Effector memory CD4-positive, alpha-beta T cell (primary cell): Measurements from ENCODE around the gene ELOVL6.
"Not testable (repeated sequence)": the region's sequence is repeated elsewhere in the genome, so short reads cannot be mapped to it uniquely, and the experiment has no call there.

Experiments used
- DNase-seq, 3 donors: peaks; one replicate each; pipeline ENCODE4 v3.0.0-alpha.2; 2020
- H3K27ac ChIP-seq: 2 replicates; pipeline ENCODE4 v1.7.0; 2013; ENCODE audit warnings: mild to moderate bottlenecking, low read length, moderate library complexity; ENCODE audit not compliant: insufficient read depth, poor library complexity, severe bottlenecking
- H3K27me3 ChIP-seq: replicated peaks from 2 replicates; pipeline ENCODE4 v1.7.0; 2013; ENCODE audit warnings: mild to moderate bottlenecking, low read length; ENCODE audit not compliant: insufficient read depth, control insufficient read depth, poor library complexity, severe bottlenecking
- H3K36me3 ChIP-seq: 2 replicates; pipeline ENCODE4 v1.7.0; 2013; ENCODE audit warnings: mild to moderate bottlenecking, low read length, moderate library complexity; ENCODE audit not compliant: control insufficient read depth, insufficient read depth
- H3K4me1 ChIP-seq: 2 replicates; pipeline ENCODE4 v1.7.0; 2013; ENCODE audit warnings: low read length, mild to moderate bottlenecking; ENCODE audit not compliant: control insufficient read depth, insufficient read depth, poor library complexity, severe bottlenecking
- H3K4me3 ChIP-seq: 2 replicates; pipeline ENCODE4 v1.7.0; 2013; ENCODE audit warnings: low read length, low read depth, mild to moderate bottlenecking; ENCODE audit not compliant: insufficient read depth, poor library complexity, severe bottlenecking
- H3K9me3 ChIP-seq: 2 replicates; pipeline ENCODE4 v1.7.0; 2013; ENCODE audit warnings: mild to moderate bottlenecking, low read length, moderate library complexity; ENCODE audit not compliant: control insufficient read depth

ELOVL6 gene

DNA sequence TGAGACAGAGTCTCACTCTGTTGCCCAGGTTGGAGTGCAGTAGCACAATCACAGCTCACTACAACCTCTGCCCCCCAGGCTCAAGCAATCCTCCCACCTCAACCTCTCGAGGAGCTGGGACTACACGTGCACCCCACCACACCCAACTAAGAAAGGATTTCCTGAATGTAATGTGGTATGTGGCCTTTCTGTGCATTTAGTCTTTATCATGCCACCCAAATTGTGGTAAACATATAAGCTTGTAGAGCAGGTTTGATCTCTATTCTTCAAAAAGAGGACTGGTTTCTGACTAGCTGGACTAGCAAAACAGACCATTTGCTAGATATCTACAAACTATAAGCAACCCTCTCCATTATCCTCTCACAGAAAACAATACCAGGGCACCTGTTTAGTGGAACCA lies 33.6 kb downstream of the ELOVL6 start:
- DNase-seq, result no peak
- no peaks in the 10 kb centered on the region for H3K27me3 ChIP-seq
- no peak overlapping the region for H3K4me3 ChIP-seq
- no peaks in the 10 kb centered on the region for H3K9me3 ChIP-seq
- H3K4me1 ChIP-seq, result peaks cover 19% of the 10 kb centered on the region
- peak overlapping the region; percentile 28 for H3K27ac ChIP-seq
- no peaks in the 10 kb centered on the region for H3K36me3 ChIP-seq

DNA sequence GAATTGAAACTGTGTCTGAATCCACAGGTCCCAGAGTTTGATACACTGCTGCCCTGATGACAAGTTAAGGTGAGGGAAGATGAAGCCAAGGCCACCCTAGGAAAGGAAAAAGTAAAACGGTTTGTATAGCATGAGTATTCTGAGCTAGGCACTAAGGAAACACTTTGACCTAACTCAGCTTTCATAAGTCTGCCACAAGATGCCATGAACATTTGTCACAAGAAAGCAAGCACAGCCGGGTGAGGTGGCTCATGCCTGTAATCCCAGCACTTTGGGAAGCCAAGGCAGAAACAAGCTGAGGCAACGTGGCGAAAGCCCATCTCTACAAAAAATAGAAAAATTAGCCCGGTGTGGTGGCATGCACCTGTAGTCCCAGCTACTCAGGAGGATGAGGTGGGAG lies 34.2 kb downstream of the ELOVL6 start:
- no peak overlapping the region for H3K27ac ChIP-seq
- no peaks in the 10 kb centered on the region for H3K36me3 ChIP-seq
- no peak for DNase-seq
- H3K4me1 ChIP-seq, result peaks cover 19% of the 10 kb centered on the region
- no peaks in the 10 kb centered on the region for H3K9me3 ChIP-seq
- no peaks in the 10 kb centered on the region for H3K27me3 ChIP-seq
- no peak overlapping the region for H3K4me3 ChIP-seq

DNA sequence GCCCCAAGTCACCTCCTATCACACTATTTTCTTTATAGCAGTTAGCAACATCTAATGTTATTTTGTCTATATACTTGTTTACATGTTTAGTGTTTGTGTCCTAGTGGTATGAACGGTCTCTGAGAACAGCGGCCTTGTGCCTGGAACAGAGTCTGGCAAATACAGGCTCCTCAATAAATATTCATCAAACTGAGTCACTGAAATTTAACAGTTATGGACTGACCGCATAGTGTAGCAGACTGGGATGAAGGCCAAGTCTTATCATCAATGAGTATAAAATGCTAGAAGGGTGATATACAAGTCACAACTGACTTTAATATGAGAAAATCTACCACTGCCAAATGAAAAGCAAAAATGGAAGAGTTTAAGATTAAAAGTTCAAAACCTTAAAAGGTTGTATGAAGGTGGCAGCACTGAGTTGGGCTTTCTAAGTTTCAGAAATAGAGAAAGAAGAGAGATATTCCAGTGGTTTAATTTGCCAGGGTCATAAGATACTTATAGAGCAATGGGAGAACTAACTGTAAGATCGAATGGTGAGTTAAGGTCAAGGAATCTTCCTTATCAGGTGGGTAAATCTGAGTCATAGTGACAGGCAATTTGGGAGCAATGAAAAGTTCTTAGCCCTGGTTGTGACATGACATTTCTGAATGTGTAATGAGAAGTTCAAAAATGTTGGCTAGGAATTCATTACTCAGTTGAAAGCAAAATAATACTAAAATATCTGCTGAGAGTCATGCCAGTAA lies 34.9 kb downstream of the ELOVL6 start:
- no peaks in the 10 kb centered on the region for H3K27me3 ChIP-seq
- no peak overlapping the region for H3K4me3 ChIP-seq
- no peaks in the 10 kb centered on the region for H3K9me3 ChIP-seq
- DNase-seq, result no peak
- H3K36me3 ChIP-seq, result no peaks in the 10 kb centered on the region
- peaks cover 19% of the 10 kb centered on the region for H3K4me1 ChIP-seq
- no peak overlapping the region for H3K27ac ChIP-seq

DNA sequence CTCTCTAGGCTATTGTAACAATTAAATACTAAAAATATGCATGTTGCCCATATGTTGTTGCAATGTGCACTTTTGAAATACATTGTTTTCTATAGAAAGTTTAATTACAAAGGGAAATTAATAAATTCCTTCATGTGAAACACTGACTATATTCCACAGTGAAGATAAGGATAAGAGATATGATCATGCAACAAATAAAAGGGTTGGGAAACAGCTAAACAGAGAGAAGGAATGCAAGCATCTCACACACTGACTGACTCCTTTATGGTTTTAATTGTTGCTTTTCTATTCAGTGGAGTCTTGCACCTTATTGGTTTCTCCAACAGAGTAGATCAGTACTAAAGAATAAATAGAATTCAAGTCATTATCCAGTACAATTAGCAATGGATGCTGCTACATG lies 37.8 kb downstream of the ELOVL6 start:
- Histone ChIP-seq H3K4me3 (no peak overlapping the region), H3K27ac (no peak overlapping the region), H3K9me3 (no peaks in the 10 kb centered on the region), H3K36me3 (no peaks in the 10 kb centered on the region), H3K4me1 (peaks cover 10% of the 10 kb centered on the region), H3K27me3 (no peaks in the 10 kb centered on the region)
- no peak for DNase-seq

DNA sequence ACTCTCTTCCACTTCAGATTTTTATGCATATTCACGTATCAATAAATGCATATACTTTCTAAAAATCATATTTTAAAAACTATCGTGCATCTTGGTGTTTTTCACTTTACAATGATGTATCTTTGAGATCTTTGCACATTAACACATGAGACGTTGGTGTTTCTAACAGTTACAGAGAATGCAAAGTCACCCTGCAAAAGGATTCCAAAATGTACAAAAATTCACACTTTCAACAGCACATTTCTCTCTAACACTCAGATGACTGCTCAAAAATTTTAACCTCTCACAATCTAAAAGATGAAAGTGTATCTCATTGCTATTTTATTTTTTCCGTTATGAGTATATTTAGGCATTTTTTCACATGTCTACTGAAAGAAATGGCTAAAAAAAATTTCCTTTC lies 38.9 kb downstream of the ELOVL6 start:
- Histone ChIP-seq H3K9me3 (no peaks in the 10 kb centered on the region), H3K27ac (no peak overlapping the region), H3K36me3 (no peaks in the 10 kb centered on the region), H3K4me1 (no peaks in the 10 kb centered on the region), H3K4me3 (no peak overlapping the region), H3K27me3 (no peaks in the 10 kb centered on the region)
- no peak for DNase-seq

DNA sequence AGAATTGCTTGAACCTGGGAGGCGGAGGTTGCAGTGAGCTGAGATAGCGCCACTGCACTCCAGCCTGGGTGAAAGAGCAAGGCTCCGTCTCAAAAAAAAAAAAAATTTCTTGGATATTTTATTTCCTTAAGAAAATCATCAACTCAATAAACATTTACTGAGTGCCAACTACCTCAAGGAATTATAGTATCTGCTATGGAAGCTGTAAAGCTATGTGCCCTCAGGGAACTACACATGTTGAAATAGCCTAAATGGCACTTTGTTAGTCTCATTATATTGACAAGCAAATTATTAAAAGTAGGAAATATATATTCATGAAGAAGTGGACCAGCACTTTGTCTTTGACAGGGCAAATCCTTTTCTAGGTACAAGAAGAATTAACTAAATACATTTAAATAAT lies 40.8 kb downstream of the ELOVL6 start:
- Histone ChIP-seq H3K36me3 (no peaks in the 10 kb centered on the region), H3K9me3 (no peaks in the 10 kb centered on the region)
- DNase-seq, result no peak

DNA sequence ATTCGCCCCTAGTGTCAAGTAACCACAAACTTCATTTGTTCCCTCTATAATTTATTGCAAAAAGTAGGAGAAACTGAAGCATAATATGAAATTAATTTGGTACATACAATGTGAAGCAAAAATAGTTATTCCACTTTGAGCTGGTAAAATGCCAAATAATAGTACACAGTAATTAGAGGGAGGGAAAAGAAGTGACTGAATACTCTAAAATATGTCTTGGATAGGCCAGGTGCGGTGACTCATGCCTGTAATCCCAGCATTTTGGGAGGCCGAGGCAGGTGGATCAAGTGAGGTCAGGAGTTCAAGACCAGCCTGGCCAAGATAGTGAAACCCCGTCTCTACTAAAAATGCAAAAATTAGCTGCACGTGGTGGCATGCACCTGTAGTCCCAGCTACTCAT lies 41.2 kb downstream of the ELOVL6 start:
- H3K27ac ChIP-seq, H3K4me3 ChIP-seq, H3K36me3 ChIP-seq, H3K4me1 ChIP-seq, DNase-seq, H3K27me3 ChIP-seq, H3K9me3 ChIP-seq: not testable (repeated sequence)

More for the DNA sequence above, 40.8 kb downstream of the ELOVL6 start:
- Histone ChIP-seq H3K27me3 (no peaks in the 10 kb centered on the region), H3K4me3 (no peak overlapping the region), H3K27ac (no peak overlapping the region), H3K4me1 (no peaks in the 10 kb centered on the region)

DNA sequence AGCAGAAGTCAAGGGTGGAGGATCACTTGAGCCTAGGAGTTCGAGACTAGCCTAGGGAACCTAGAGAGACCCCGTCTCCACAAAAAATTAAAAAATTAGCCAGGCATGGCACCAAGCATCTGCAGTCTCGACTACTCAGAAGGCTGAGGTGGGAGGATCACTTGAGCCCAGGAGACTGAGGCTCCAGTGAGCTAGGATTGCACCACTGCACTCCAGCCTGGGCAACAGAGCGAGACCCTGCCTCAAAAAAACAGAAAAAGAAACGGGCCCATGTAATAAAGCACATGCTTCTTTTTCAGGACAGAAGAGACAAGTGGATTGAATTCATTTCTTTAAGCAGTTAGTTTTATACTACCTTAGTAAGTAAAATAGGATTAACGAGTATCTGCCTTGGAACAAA lies 42.0 kb downstream of the ELOVL6 start:
- Histone ChIP-seq H3K27ac (no peak overlapping the region), H3K4me3 (no peak overlapping the region), H3K27me3 (no peaks in the 10 kb centered on the region), H3K36me3 (no peaks in the 10 kb centered on the region), H3K4me1 (no peaks in the 10 kb centered on the region), H3K9me3 (no peaks in the 10 kb centered on the region)
- DNase-seq, result no peak

DNA sequence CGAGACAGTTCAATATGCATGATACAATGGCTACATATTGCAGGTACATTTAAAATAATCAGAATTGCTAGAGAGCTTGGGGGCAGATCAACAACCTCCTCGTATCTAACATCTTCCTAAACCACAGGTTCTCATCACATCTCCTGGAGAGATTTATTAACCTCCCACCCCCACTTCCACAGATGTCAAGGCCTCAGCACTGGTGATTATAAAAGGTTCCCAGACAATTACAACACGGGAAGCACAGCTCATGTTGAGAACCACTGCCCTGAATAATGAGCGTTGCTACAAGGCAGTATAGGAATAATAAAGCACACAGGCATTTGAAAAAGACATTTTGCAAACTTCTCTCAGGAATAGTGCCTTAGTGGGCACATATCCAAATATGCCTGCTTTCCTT lies 42.8 kb downstream of the ELOVL6 start:
- no peak overlapping the region for H3K27ac ChIP-seq

DNA sequence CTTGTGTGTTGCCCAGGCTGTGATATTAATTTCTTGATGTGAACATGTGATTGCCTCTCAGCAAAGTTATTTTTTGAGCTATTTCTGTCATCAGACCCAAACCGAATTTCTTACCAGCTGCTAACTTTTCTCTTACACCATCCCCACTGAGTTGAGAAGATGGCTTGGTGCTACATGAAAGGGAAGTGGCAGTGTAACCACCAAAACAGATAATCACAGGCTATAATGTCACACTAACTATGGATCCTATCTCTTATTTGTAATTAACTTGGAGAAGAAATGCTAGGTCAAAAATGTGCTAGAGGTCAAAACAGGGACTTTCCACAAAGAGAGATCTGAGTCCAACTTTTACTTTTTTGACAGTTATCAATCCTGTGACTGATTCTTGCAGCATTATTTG lies 43.8 kb downstream of the ELOVL6 start:
- Histone ChIP-seq H3K36me3 (no peaks in the 10 kb centered on the region), H3K27ac (no peak overlapping the region), H3K4me1 (no peaks in the 10 kb centered on the region), H3K9me3 (no peaks in the 10 kb centered on the region), H3K4me3 (no peak overlapping the region), H3K27me3 (no peaks in the 10 kb centered on the region)
- no peak for DNase-seq

More for the DNA sequence above, 42.8 kb downstream of the ELOVL6 start:
- Histone ChIP-seq H3K9me3 (no peaks in the 10 kb centered on the region), H3K4me3 (no peak overlapping the region), H3K4me1 (no peaks in the 10 kb centered on the region), H3K27me3 (no peaks in the 10 kb centered on the region), H3K36me3 (no peaks in the 10 kb centered on the region)
- DNase-seq, result no peak
